PC-9 (cell line): Measurements from ENCODE around the gene PMS2.

ENCODE experiments used
- EZH2 ChIP-seq: fragments of 200-600 bp; sonication (generic); IDR thresholded peaks from 2 replicates; pipeline ENCODE4 v1.8.0; 2017; ENCODE audit warnings: antibody characterized with exemption, low read depth
- TF ChIP-seq, protein P1 (sequence below): fragments of 200-600 bp; sonication (generic); conservative IDR thresholded peaks from 2 replicates; pipeline ENCODE4 v1.6.1; 2017; ENCODE audit warnings: mixed run types, antibody characterized with exemption, mild to moderate bottlenecking, moderate library complexity

DNA sequence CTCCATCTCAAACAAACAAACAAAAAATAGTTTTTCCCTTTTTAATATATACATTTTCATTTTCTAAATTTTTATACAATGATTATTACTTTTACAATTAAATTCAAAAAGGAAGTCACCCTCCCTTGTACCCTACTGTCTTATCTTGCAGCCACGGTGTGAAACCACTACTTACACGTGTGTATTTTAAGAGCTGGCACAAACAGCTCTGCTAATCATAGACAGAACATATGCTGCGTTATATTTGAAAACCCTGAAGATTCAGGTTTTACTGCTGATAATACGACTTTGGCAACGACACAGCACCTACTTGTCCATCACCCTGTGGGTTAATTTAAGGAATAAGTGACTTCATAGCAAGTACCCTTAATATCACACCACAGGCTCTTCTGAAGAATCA lies 23.3 kb upstream of the PMS2 start:
- TF ChIP-seq, protein P1, sequence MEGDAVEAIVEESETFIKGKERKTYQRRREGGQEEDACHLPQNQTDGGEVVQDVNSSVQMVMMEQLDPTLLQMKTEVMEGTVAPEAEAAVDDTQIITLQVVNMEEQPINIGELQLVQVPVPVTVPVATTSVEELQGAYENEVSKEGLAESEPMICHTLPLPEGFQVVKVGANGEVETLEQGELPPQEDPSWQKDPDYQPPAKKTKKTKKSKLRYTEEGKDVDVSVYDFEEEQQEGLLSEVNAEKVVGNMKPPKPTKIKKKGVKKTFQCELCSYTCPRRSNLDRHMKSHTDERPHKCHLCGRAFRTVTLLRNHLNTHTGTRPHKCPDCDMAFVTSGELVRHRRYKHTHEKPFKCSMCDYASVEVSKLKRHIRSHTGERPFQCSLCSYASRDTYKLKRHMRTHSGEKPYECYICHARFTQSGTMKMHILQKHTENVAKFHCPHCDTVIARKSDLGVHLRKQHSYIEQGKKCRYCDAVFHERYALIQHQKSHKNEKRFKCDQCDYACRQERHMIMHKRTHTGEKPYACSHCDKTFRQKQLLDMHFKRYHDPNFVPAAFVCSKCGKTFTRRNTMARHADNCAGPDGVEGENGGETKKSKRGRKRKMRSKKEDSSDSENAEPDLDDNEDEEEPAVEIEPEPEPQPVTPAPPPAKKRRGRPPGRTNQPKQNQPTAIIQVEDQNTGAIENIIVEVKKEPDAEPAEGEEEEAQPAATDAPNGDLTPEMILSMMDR, result no peak
- no peak for TF ChIP-seq EZH2
